ENCODE data around the gene HMSD. TPM values are rescaled to one million over a fixed set of nuclear protein-coding genes. Genes with fewer than 3 reads are reported as not detected.
A peak's percentile ranks its signal among the peaks of the same experiment; 100 is the strongest.

Gene HMSD
- total RNA-seq, 2 donors from 2014 or later = 0.11 to 2.3 TPM

- H3K4me1 ChIP-seq = peaks cover 7% of the 10 kb centered on the region
- H3K4me3 ChIP-seq = peak within 1 kb of the TSS; percentile 59
- H3K9me3 ChIP-seq = no peaks in the 10 kb centered on the region
- peak within 1 kb of the TSS; percentile 85 to 98 for H3K9ac ChIP-seq (ENCODE audit: low read depth in 2 of 2, low read length in 2 of 2)
- intact Hi-C loops (cut with DNase I) = no loop called here
- peak; percentile 96 for DNase-seq
- H3K27ac ChIP-seq = peak within 1 kb of the TSS; percentile 96
- no peaks in the 10 kb centered on the region for H3K36me3 ChIP-seq
- H3K27me3 ChIP-seq = no peaks in the 10 kb centered on the region
- TF ChIP-seq CTCF (IDR thresholded peaks at IDR 0.05) = no peak
Observed at GRCh38 chr18:63969942-63970808, 21.1 kb downstream of the HMSD start, which contains the start of gene SERPINB8. SERPINB8 (plus strand) TSS chr18:63970081; CDS start chr18:63978309, 8,228 bp downstream.

GRCh38 chr18:63970809-63971205, 21.7 kb downstream of the HMSD start:
- H3K4me3 ChIP-seq = peak overlapping the region; percentile 59
- peaks cover 7% of the 10 kb centered on the region for H3K4me1 ChIP-seq
- no peak for TF ChIP-seq CTCF (IDR thresholded peaks at IDR 0.05)
- H3K9ac ChIP-seq (ENCODE audit: low read depth in 2 of 2, low read length in 2 of 2) = peak overlapping the region; percentile 85 to 98
- H3K27ac ChIP-seq = peak overlapping the region; percentile 96
- DNase-seq = peak; percentile 66
- H3K9me3 ChIP-seq = no peaks in the 10 kb centered on the region
- H3K36me3 ChIP-seq = no peaks in the 10 kb centered on the region
- no peaks in the 10 kb centered on the region for H3K27me3 ChIP-seq
- intact Hi-C loops (cut with DNase I) = no loop called here

- H3K4me3 ChIP-seq = peak overlapping the region; percentile 59
- TF ChIP-seq CTCF (IDR thresholded peaks at IDR 0.05) = no peak
- no peaks in the 10 kb centered on the region for H3K36me3 ChIP-seq
- H3K27me3 ChIP-seq = no peaks in the 10 kb centered on the region
- H3K9ac ChIP-seq (ENCODE audit: low read depth in 2 of 2, low read length in 2 of 2) = peak overlapping the region in 1 of 2 donors; percentile 85
- DNase-seq = no peak
- H3K4me1 ChIP-seq = peaks cover 7% of the 10 kb centered on the region
- peak overlapping the region; percentile 96 for H3K27ac ChIP-seq
- no peaks in the 10 kb centered on the region for H3K9me3 ChIP-seq
- intact Hi-C loops (cut with DNase I) = no loop called here
Observed at GRCh38 chr18:63971320-63972001, 22.4 kb downstream of the HMSD start.

GRCh38 chr18:63972002-63972376, 22.9 kb downstream of the HMSD start:
- H3K9ac ChIP-seq (ENCODE audit: low read depth in 2 of 2, low read length in 2 of 2) = no peak overlapping the region
- no peak for TF ChIP-seq CTCF (IDR thresholded peaks at IDR 0.05)

GRCh38 chr18:63974991-63975390, 25.9 kb downstream of the HMSD start:
- TF ChIP-seq CTCF (IDR thresholded peaks at IDR 0.05) = peak; percentile 22
- Histone ChIP-seq H3K27ac (no peak overlapping the region), H3K9me3 (no peaks in the 10 kb centered on the region), H3K27me3 (no peaks in the 10 kb centered on the region), H3K4me1 (peaks cover 7% of the 10 kb centered on the region), H3K9ac (ENCODE audit: low read depth in 2 of 2, low read length in 2 of 2) (no peak overlapping the region), H3K4me3 (no peak overlapping the region), H3K36me3 (no peaks in the 10 kb centered on the region)
- peak; percentile 49 for DNase-seq
- intact Hi-C loops (cut with DNase I) = no loop called here

More at GRCh38 chr18:63972002-63972376, 22.9 kb downstream of the HMSD start:
- Histone ChIP-seq H3K27ac (no peak overlapping the region), H3K9me3 (no peaks in the 10 kb centered on the region), H3K27me3 (no peaks in the 10 kb centered on the region), H3K4me3 (no peak overlapping the region), H3K4me1 (peaks cover 7% of the 10 kb centered on the region), H3K36me3 (no peaks in the 10 kb centered on the region)
- DNase-seq = no peak
- intact Hi-C loops (cut with DNase I) = no loop called here

All from colonic mucosa (tissue), 4 donors.